GM12878 (cell line): ENCODE data around the gene STK40.

Experiments used
- BCLAF1 ChIP-seq: fragments of 450-650 bp; IDR thresholded peaks from 2 replicates; pipeline ENCODE4 v1.6.1; 2017; ENCODE audit warnings: antibody characterized with exemption, mild to moderate bottlenecking, moderate library complexity
- BRCA1 ChIP-seq: IDR thresholded peaks from 2 replicates; pipeline ENCODE4 v1.6.1; 2011; ENCODE audit warnings: low read depth, low read length, improper control_type of control experiment
- CBFB ChIP-seq: IDR thresholded peaks from 2 replicates; pipeline ENCODE4 v1.6.1; 2016; ENCODE audit warnings: antibody characterized with exemption, low read depth
- CHD2 ChIP-seq: IDR thresholded peaks from 2 replicates; pipeline ENCODE4 v1.6.1; 2011; ENCODE audit warnings: low read depth, low read length, improper control_type of control experiment, borderline replicate concordance
- CTCF ChIP-seq, 3 experiments: IDR thresholded peaks in 2 of 3; conservative IDR thresholded peaks in 1 of 3; 2 replicates each; pipeline ENCODE4 v1.5.1; 2011; ENCODE audit warnings: low read depth in 3 of 3, low read length in 3 of 3, mild to moderate bottlenecking in 3 of 3, control low read depth in 2 of 3, moderate library complexity in 2 of 3, inconsistent platforms in 1 of 3, mixed read lengths in 1 of 3; ENCODE audit not compliant: control insufficient read depth in 2 of 3, insufficient read depth in 1 of 3; ENCODE audit errors: extremely low read depth in 1 of 3
- EP300 ChIP-seq, 2 experiments: fragments of 150-350 bp in 1 of 2; IDR thresholded peaks; 2 replicates each; pipeline ENCODE4 v1.6.1; 2011 to 2012; ENCODE audit warnings: low read depth in 2 of 2, low read length in 2 of 2, borderline replicate concordance in 1 of 2, improper control_type of control experiment in 1 of 2, inconsistent platforms in 1 of 2; ENCODE audit not compliant: control insufficient read depth in 1 of 2
- EZH2 ChIP-seq: IDR thresholded peaks from 2 replicates; pipeline ENCODE4 v1.6.1; 2012; ENCODE audit warnings: low read depth, mild to moderate bottlenecking, control low read depth, inconsistent platforms, low read length, borderline replicate concordance; ENCODE audit not compliant: control insufficient read depth
- PKNOX1 ChIP-seq: fragments of 450-650 bp; IDR thresholded peaks from 2 replicates; pipeline ENCODE4 v1.6.1; 2016; ENCODE audit warnings: mild to moderate bottlenecking
- PML ChIP-seq: IDR thresholded peaks from 2 replicates; pipeline ENCODE4 v1.6.1; 2012; ENCODE audit warnings: low read length, inconsistent platforms
- SMC3 ChIP-seq: IDR thresholded peaks from 2 replicates; pipeline ENCODE4 v1.6.1; 2011; ENCODE audit warnings: low read length, improper control_type of control experiment, borderline replicate concordance
- YY1 ChIP-seq: IDR thresholded peaks from 2 replicates; pipeline ENCODE4 v1.6.1; 2011; ENCODE audit warnings: low read depth, mild to moderate bottlenecking, low read length

GRCh38 chr1:36398370-36398977 is 12.8 kb upstream of the STK40 start:
- TF ChIP-seq PKNOX1 (no peak), EP300 (IDR thresholded peaks at IDR 0.05; ENCODE audit: borderline replicate concordance in 1 of 2, control insufficient read depth in 1 of 2, low read depth in 2 of 2, low read length in 2 of 2) (no peak), PML (no peak), CHD2 (no peak), CTCF (IDR thresholded peaks at IDR 0.05 in 2 of 3, conservative IDR thresholded peaks at IDR 0.05 in 1 of 3; ENCODE audit: control insufficient read depth in 2 of 3, extremely low read depth in 1 of 3, insufficient read depth in 1 of 3, low read depth in 3 of 3, low read length in 3 of 3) (no peak), CBFB (no peak), BCLAF1 (no peak), EZH2 (no peak), SMC3 (no peak), YY1 (no peak), BRCA1 (no peak)
